Measurements from ENCODE around the gene NT5C1B. TPM values are rescaled to one million over a fixed set of nuclear protein-coding genes. Genes with fewer than 3 reads are reported as not detected.
"Not testable (repeated sequence)": the region's sequence is repeated elsewhere in the genome, so short reads cannot be mapped to it uniquely, and the experiment has no call there.

The NT5C1B gene
- total RNA-seq, result not detected
- polyA plus RNA-seq, result not detected
- long read RNA-seq, donor 1, result 0 reads
- long read RNA-seq, donor 2, result 0 reads
- long read RNA-seq, donor 3, result 0 reads

DNA sequence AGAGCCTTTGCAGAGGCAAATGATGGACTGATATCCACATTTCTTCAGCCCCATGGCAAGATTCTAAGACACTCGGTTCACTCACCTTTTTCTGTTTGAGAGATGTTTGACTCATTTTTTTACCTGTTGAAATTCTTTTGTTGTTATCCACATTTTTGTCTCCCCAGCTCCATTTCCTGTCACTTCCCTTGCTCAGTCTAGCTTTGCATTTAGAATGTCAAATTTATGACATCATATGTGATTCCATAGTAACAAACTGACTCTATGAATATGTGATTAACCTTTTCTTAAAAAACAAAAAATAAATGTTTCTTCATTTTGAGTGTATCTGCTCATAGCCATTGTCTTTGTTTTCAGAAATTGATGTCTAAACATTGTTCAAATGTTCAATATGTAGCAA is at the start of gene NT5C1B:
Gene NT5C1B, minus strand, starts transcription at position 216 of the 400 bp plus-strand sequence. Its CDS starts 101 bp downstream, at position 115.
- H3K9me3 ChIP-seq, result no peaks in the 10 kb centered on the region
- WGBS, 3 donors, result 91 to 94% (median 91%) methylated on average over 1 of the region's 1 CpG

DNA sequence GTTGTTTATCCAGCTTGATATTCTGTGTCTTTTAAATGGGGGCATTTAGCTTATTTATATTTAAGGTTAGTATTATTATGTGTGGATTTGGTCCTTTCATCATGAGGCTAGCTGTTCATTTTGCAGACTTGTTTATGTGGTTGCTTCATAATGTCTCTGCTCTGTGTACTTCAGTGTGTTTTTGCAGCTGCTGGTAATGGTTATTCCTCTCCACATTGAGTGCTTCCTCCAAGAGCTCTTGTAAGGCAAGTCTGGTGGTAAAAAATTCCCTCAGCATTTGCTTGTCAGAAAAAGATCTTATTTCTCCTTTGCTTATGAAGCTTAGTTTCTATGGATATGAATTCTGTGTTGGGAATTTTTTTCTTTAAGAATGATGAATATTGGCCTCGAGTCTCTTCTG is 47.8 kb upstream of the NT5C1B start:
- no peak for DNase-seq
- 72 to 90% (median 90%) methylated on average over 1 of the region's 1 CpG for WGBS, 3 donors
- Histone ChIP-seq H3K9me3 (no peaks in the 10 kb centered on the region), H3K27ac (no peak overlapping the region), H3K27me3 (no peaks in the 10 kb centered on the region), H3K36me3 (no peaks in the 10 kb centered on the region), H3K4me3 (no peak overlapping the region), H3K4me1 (ENCODE audit: insufficient read depth) (no peaks in the 10 kb centered on the region)
- intact Hi-C loops (cut with DNase I), result no loop called here
- TF ChIP-seq POLR2A (IDR thresholded peaks at IDR 0.05) (no peak), EP300 (IDR thresholded peaks at IDR 0.05) (no peak)
- TF ChIP-seq, protein P1, sequence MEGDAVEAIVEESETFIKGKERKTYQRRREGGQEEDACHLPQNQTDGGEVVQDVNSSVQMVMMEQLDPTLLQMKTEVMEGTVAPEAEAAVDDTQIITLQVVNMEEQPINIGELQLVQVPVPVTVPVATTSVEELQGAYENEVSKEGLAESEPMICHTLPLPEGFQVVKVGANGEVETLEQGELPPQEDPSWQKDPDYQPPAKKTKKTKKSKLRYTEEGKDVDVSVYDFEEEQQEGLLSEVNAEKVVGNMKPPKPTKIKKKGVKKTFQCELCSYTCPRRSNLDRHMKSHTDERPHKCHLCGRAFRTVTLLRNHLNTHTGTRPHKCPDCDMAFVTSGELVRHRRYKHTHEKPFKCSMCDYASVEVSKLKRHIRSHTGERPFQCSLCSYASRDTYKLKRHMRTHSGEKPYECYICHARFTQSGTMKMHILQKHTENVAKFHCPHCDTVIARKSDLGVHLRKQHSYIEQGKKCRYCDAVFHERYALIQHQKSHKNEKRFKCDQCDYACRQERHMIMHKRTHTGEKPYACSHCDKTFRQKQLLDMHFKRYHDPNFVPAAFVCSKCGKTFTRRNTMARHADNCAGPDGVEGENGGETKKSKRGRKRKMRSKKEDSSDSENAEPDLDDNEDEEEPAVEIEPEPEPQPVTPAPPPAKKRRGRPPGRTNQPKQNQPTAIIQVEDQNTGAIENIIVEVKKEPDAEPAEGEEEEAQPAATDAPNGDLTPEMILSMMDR (IDR thresholded peaks at IDR 0.05), result no peak

More for the DNA sequence above, at the start of gene NT5C1B:
- intact Hi-C loops (cut with DNase I), result no loop called here
- DNase-seq, result no peak
- TF ChIP-seq POLR2A (IDR thresholded peaks at IDR 0.05), result no peak
- TF ChIP-seq, protein P1 (IDR thresholded peaks at IDR 0.05), result no peak
- no peak for TF ChIP-seq EP300 (IDR thresholded peaks at IDR 0.05)
- H3K27me3 ChIP-seq, result no peaks in the 10 kb centered on the region
- H3K4me3 ChIP-seq, result no peak within 1 kb of the TSS
- no peaks in the 10 kb centered on the region for H3K36me3 ChIP-seq
- H3K27ac ChIP-seq, result no peak within 1 kb of the TSS
- no peaks in the 10 kb centered on the region for H3K4me1 ChIP-seq (ENCODE audit: insufficient read depth)

DNA sequence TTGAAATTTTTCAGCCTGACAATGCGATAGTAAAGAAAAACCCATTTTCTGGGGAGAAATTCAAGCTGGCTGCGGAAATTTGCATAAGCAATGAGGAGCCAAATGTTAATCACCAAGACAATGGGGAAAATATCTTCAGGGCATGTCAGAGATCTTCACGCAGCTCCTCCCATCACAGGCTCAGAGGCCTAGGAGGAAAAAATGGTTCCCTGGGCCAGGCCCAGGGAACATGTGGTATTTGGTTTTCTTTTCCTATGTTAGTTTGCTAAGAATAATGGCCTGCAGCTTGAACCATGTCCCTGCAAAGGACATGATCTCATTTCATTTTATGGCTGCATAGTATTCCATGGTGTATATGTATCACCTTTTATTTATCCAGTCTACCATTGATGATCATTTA is 43.3 kb upstream of the NT5C1B start:
- H3K27me3 ChIP-seq; H3K9me3 ChIP-seq; H3K4me1 ChIP-seq (ENCODE audit: insufficient read depth); H3K36me3 ChIP-seq; H3K27ac ChIP-seq; H3K4me3 ChIP-seq; intact Hi-C loops (cut with DNase I); DNase-seq: not testable (repeated sequence)
- WGBS, 3 donors, result 94 to 97% (median 95%) methylated on average over 3 of the region's 3 CpGs

DNA sequence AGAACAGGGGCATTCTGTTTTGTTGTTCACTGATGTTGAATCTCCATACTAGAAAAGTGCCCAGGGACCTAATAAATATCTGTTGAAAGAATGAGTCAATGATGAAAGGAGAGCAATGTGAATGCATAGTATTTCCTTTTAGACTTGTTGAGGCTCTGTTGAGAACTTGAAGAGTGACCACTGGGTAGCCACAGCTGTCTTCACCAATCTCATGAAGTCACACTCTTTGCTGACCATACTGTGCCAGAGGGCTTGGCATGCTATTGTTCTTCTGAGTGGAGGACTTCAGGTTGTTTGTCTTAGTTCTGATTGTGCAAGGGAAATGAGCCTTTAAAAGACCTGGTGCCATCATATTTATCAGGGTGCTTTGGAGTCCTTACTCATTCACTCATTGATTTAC is 41.6 kb upstream of the NT5C1B start:
- TF ChIP-seq, protein P1 (IDR thresholded peaks at IDR 0.05), result no peak
- no peak for TF ChIP-seq EP300 (IDR thresholded peaks at IDR 0.05)
- TF ChIP-seq POLR2A (IDR thresholded peaks at IDR 0.05), result no peak
- Histone ChIP-seq H3K4me1 (ENCODE audit: insufficient read depth) (no peaks in the 10 kb centered on the region), H3K9me3 (no peaks in the 10 kb centered on the region), H3K4me3 (no peak overlapping the region), H3K27ac (no peak overlapping the region), H3K36me3 (no peaks in the 10 kb centered on the region), H3K27me3 (no peaks in the 10 kb centered on the region)
- intact Hi-C loops (cut with DNase I), result no loop called here
- no peak for DNase-seq

DNA sequence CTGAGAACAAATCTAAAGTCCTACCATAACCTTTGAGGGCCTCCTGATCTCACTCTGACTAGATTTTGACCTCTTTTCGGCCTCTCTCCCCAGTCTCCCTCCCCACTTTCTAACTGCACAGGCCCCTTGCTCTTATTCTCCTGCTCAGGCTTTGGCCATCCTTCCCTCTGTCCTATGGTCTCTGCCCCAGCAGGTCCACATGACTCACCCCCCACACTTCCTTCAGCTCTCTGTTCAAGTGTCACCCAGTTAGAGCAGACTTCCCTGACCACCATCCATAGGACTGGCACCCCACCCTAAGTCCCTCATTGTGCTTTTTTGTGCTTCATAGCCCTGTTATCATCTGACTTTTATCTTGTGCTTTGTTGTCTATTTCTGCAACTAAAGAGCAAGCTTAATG is 41.2 kb upstream of the NT5C1B start:
- H3K27ac ChIP-seq, result no peak overlapping the region
- no peak for DNase-seq
- WGBS, 3 donors, result 90 to 96% (median 95%) methylated on average over 1 of the region's 1 CpG

More for the DNA sequence above, 41.2 kb upstream of the NT5C1B start:
- no peaks in the 10 kb centered on the region for H3K4me1 ChIP-seq (ENCODE audit: insufficient read depth)
- no peak overlapping the region for H3K4me3 ChIP-seq
- H3K27me3 ChIP-seq, result no peaks in the 10 kb centered on the region
- TF ChIP-seq POLR2A (IDR thresholded peaks at IDR 0.05) (no peak), EP300 (IDR thresholded peaks at IDR 0.05) (no peak)
- TF ChIP-seq, protein P1 (IDR thresholded peaks at IDR 0.05), result no peak
- no peaks in the 10 kb centered on the region for H3K36me3 ChIP-seq
- H3K9me3 ChIP-seq, result no peaks in the 10 kb centered on the region
- intact Hi-C loops (cut with DNase I), result no loop called here

Measured in ovary (tissue), 10 donors.